GM18526 (cell line): ENCODE measurements around the gene GATAD2B.

ENCODE experiments used
- POLR2A ChIP-seq: IDR thresholded peaks from 3 replicates; pipeline ENCODE4 v1.6.1; 2011; ENCODE audit not compliant: insufficient read length; ENCODE audit errors: extremely low read depth

GATAD2B gene

DNA sequence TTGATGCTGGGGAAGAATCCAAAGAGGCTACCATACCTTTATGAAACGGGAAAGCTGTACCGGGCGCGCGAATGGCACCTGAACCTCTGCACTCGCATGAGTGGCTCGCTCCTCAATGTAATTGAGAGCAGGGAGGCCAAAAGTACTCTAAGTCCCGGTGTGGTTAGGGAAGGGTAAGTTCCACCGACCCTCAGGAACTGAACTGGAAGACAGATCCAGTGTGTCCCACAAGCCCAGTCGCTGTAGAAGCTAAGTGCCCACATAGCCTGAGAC, 1.0 kb downstream of the GATAD2B start:
- TF ChIP-seq POLR2A, result no peak

DNA sequence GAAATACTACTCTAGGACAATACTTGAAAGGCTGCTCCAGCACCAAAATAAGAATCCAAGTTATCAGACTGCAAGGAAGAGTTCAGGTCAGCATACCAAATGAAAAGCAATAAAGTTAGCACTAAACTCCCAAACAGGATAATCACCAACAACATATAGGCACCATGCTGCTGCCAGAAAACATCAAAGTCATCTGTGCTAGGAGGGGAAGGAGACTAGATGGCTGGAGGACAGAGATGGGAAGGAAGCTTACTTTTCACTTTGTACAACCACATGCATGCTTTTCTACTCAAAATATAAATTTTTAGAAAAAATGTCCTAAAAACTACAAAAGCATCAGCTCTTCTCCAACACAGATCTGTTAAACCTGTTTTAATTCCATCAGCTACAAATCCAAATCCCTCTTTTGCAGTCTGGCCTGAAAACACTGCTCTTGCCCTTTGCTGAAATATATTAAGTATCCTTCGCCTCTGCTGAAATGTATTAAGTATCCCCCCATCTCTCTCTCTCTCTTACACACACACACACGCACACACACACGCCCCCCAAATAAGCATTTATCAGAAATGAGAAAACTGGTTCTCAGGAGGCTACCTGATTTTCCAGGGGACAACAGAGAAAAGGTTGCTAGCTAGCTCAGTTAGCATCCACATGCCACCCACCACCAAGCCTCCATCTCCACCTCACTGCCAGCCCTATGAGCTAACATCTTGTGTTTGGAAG, 1.5 kb downstream of the GATAD2B start:
- no peak for TF ChIP-seq POLR2A

DNA sequence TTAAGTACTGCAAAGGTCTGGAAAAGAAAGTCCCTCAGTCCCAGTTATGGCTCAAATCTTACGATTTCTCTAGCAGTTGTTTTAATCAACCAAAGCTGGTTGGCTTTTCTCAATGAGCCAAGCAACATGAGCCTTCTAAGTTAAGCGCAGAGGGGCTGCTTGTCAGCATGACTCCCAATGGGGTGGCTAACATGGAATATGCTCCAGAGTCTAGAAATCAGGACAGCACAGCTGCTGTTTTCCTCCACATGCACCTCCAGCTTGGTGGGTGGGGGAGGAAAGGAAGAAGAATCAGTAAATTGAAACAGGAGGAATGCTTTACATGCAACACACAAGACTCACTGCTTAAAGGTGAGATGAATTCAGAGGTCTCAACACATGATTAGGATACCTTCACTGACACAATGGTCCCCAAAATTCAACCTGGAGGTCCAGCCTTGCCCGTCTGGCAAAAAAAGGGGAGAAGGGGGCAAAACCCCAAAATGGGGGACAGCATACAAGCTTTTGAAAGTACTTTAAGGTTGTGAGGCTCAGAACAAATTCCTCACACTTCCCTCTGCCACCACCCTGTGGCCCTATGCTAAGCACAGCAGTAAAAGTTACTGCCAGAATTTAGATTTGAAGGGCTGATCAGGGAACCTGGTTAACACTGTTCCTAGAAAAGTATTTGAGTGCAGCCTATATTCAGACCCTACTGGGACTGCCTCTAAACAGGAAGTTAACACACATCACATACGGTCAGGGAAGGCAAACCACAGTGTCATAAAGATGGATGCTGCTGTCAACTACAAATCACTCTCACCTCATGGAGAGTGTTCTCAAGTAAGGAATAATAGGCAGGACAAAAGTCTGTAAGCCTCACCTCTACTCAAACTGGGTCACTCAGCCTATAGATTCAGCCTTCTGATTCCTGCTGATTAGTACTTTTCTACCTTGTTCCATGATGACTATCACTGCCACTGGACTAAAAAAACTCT, 2.6 kb downstream of the GATAD2B start:
- TF ChIP-seq POLR2A, result no peak

DNA sequence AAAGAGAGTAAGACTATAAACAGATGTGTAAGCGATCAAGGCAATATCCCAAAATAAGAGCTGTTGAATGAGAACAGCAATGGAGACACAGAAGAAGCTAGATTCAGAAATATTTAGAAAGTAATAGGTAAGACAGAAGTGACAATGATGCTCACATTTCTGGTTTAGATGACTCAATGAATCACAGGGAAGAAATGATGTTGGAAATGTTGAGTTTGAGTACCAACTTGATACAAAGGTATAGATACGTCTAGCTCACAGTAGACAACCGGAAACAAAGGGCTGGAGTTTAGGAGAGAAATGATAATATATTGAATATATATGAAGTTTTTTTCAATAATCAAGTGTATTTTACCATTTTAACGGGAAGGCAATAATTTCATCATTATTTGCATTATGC, 6.5 kb downstream of the GATAD2B start:
- no peak for TF ChIP-seq POLR2A

DNA sequence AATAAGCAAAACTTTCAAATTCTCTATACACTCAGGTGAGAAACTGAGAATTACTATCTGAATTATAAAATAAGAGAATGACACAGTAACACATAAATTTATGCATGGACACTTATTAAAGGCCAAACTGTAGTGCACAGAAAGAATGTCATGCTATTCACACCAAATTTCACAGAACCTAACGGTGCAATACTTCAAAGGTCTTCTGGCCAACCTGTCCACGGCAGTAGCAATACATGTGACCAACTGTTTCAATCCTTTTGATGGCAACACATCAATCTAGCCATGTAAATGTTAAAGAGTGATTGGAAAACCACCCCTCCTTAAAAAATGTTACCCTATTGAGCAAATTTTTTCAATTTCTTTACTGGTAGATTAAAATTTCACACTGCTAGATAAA, 10.4 kb downstream of the GATAD2B start:
- no peak for TF ChIP-seq POLR2A

DNA sequence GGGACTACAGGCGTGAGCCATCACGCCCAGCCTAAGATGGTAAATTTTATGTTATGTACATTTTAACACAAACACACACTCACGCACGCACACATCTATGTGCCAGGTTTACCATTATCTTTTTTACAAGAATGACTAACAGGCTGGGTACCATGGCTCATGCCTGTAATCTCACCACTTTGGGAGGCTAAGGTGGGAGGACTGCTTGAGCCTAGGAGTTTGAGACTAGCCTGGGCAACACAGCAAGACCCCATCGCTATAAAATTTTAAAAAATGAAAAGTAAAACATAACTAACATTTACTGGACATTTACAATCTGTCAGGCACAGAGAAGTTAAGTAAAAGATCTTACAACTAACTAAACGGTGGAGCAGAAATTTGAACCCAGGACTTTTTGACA, 14.7 kb downstream of the GATAD2B start:
- no peak for TF ChIP-seq POLR2A

DNA sequence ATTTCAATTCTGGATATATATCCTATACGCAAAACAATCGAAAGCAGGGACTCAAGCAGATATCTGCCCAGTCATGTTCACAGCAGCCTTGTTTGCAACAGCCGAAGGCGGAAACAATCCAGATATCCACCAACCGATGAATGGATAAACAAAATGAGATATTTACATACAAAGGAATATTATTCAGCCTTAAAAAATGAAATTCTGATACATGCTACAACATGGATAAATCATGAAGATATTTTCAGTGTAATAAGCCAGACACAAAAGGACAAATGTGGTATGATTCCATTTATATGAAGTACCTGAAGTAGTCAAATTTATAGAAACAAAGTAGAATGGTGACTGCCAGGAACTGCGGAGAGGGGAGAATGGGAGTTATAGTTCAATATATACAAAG, 15.6 kb downstream of the GATAD2B start:
- TF ChIP-seq POLR2A, result no peak

DNA sequence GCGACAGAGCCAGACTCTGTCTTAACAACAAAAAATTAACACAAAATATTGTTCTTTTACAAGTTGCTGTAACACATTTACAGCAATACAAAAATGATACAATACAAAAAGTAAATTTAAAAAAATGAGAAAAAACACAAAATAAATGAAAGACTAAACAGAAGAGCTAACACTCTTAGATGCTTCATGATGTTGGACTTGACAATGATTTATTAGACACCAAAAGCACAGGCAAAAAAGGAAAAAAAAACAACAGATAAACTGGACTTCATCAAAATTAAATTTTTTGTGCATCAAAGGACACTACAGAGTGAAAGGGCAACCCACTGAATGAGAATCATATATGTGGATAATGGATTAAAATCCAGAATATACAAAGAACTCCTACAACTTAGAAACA, 16.4 kb downstream of the GATAD2B start:
- no peak for TF ChIP-seq POLR2A

DNA sequence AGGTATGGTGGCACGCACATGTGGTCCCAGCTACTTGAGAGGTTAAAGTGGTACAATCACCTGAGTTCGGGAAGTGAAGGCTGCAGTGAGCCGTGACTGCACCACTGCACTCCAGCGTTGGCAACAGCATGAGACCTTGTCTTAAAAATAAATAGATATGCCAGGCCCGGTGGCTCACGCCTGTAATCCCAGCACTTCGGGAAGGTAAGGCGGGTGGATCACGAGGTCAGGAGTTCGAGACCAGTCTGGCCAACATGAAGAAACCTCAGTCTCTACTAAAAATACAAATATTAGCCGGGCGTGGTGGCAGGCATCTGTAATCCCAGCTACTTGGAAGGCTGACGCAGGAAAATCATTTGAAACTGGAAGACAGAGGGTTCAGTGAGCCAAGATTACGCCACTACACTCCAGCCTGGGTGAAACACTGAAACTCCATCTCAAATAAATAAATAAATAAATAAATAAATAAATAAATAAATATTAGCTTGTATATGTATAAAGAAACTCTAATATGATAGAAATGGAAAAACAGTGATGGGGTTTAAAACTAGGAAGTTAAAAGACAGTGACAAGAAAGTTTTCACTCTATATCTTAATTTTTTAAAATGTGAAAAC, 18.8 kb downstream of the GATAD2B start:
- no peak for TF ChIP-seq POLR2A

DNA sequence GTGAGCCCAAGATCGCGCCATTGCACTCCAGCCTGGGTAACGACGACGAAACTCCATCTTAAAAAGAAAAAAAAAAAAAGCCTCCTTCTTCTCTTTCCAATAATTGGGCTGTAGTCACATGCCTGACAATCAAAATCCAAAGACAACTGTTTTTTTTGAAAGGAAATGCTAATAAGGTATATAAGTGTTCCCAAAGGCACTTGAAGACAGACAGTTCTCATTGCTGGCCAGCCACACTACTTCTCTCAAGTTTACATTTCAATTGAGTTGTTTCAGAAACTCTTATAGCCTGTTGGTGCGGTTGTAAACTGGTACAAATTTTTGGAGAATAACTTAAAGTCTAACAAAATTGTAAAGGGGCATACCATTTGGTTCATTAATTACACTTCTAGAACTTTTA, 23.3 kb downstream of the GATAD2B start:
- TF ChIP-seq POLR2A, result no peak

DNA sequence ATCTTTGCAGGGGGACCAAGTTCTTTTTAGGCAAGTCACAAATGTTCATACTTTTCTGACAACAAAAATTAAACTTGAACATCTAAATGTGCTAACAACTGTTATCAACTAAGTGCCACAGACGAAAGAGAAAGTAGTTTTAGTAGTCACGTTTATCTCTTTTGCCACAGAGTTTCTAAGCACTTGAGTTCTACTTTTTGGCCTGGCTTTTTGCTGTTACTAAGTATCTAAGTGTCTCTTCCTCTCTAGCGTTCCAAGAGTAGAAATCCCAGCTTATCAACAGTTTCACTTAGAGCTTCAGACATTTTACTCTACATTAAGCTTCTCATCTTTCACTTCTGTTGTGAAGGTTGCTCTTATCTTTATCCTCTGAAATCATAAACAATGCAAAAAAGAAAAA, 34.2 kb downstream of the GATAD2B start:
- TF ChIP-seq POLR2A, result no peak

DNA sequence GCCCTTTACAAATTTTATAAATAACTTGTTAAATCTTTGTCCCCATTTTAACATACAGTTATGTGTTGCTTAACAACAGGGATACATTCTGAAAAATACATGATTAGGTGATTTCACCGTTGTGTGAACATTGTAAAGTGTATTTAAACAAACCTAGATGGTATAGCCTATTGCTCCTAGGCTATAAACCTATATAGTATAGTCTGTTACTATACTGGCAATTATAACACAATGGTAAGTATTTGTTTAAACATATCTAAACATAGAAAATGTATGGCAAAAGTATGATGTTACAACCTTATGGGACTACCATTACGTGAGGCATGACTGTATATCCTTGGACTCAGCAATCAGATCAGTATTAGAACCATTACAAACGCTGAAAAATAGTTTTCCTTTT, 36.6 kb downstream of the GATAD2B start:
- TF ChIP-seq POLR2A, result no peak

DNA sequence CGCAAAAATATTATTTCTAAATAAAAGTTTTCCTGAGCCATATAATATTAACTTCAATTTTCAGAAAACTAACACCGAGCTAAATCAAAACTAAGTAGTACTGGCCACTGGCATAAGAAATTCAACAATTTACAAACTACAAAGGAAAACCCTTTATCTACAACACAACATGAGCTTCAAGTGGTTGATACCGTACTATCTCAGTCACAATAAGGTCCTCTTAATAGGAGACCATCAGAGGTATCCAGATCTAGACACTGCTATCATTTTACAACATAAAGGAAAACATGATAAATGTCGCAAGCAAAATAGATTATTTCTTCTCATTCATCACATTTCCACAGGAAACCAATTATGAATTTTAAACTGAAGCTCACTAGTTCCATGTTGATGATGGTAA, 39.5 kb downstream of the GATAD2B start:
- TF ChIP-seq POLR2A, result no peak

DNA sequence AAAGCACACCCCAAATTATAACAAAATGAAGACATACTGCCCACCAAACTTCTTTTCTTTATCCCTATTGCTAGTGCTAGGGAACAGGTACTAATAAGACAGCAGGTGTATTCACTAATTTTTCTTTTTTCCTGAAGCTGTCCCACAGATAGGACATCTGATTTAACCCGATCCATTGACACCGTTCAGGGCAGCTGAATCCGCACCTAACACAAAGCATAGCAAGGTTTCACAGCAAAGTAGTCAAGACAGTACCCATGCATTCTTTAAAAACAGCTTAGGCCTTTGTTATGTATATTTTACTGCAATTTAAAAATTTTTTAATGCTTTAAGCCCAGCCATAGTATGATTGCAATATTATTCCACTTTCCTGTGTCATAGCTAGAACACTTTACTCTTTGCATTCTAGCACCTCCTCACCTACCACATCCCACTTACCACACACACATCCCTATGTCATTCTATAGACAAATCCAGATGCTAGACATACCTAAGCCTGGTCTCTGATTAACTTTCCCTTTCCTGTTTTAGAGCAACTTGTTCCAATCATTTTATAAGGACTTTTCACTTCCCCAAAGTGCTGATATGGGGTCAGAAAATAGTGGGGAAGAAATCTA, 40.4 kb downstream of the GATAD2B start:
- no peak for TF ChIP-seq POLR2A

DNA sequence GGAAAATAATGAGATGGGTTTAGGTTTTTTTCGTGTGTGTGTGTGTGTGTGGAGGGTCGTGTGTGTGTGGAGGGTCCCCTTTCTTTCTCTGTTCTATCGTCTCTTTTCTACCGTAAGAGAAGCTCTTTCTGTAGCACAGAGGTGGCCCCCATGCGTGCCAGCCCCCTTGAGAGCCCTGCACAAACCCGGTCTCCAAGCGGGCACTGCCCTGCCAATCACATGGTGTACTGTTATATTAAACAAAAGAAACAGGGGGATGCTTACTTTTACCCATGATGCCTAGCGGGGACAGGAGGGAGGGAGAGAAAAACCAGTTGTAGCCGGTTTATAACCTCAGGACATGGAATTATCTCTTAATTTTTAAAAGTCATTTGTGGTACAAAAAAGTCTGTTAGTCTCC, 41.0 kb downstream of the GATAD2B start:
- TF ChIP-seq POLR2A, result no peak

DNA sequence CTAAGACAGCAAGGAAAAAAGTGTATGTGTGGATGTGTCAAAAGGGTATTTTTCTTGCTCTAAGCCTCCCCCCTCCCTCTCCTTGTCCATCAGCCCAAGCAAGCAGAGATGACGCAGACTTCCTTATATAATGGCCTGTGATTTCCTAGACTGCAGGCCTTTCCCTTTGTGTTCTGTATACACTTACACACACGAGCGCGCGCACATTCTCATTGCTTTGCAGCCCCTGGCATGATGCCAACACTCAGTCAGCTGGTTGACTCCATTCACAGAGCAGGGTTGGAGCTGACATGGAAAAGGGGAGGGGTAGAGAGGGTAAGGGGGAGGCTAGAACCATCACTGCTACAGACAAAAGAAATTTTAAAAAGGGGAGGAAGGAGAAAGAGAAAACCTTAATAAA, 41.8 kb downstream of the GATAD2B start:
- no peak for TF ChIP-seq POLR2A

DNA sequence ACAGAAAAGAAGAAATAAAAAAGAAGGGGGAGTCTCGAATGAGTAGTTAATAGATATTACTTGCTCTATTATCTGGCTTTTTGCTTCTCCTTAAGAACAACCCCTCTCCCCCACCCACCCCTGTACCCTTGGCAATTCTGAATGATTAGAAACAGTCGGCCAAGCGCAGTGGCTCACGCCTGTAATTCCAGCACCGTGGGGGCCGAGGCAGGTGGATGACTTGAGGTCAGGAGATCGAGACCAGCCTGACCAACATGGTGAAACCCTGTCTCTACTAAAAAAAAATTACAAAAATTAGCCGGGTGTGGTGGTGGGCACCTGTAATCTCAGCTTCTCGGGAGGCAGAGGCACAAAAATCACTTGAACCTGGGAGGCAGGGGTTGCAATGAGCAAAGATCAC, 42.7 kb downstream of the GATAD2B start:
- TF ChIP-seq POLR2A, result no peak
